Left colon (tissue), 2 donors: ENCODE results near the gene ANKRA2. TPM values are rescaled to one million over a fixed set of nuclear protein-coding genes. Genes with fewer than 3 reads are reported as not detected.
A peak's percentile ranks its signal among the peaks of the same experiment; 100 is the strongest.
"Not testable (repeated sequence)": the region's sequence is repeated elsewhere in the genome, so short reads cannot be mapped to it uniquely, and the experiment has no call there.

Experiments used
- ATAC-seq: fragments of 200-7000 bp; cut with Tn5 transposase; one replicate; pipeline ENCODE4 v1.9.1; 2020; ENCODE audit warnings: mild to moderate bottlenecking, moderate library complexity
- DNase-seq, 2 donors: peaks; one replicate each; pipeline ENCODE4 v3.0.0-alpha.2; 2020
- intact Hi-C, 2 donors: fragments of 100-400 bp; cut with DNase I in 1 of 2; cut with micrococcal nuclease in 1 of 2; formaldehyde crosslinking; loops; one replicate each; pipeline versions ENCODE4 v1.11.2 to v1.14.0; 2022; cut with DNase I, micrococcal nuclease
- total RNA-seq, 2 donors: library from RNA; stranded (reverse); fragmentation: NEBNext Ultra II Directional; extraction: Animal tissue kit (Norgen Biotek cat#: 25700); gene quantifications; one replicate each; pipeline ENCODE4 v1.2.1, GENCODE V29; 2021
- donor health status: DM: no; HTN: no; CAD: no.
- donor health status: DM: yes; HTN: yes; CAD: no.

The ANKRA2 gene
- total RNA-seq, 2 donors from 2014 or later: 19.5 to 20.7 TPM

GRCh38 chr5:73519531-73520283 lies 45.7 kb downstream of the ANKRA2 start:
- intact Hi-C loops: no loop called here
- DNase-seq (peak; percentile 49 to 60), ATAC-seq (peak; percentile 84)

- intact Hi-C loops: no loop called here
- ATAC-seq (peak; percentile 66), DNase-seq (peak; percentile 43 to 50)
Measured at GRCh38 chr5:73515232-73515631, 50.2 kb downstream of the ANKRA2 start.

- DNase-seq: no peak
- intact Hi-C loops: no loop called here
- ATAC-seq: peak; percentile 65
Measured at GRCh38 chr5:73514418-73514817, 51.0 kb downstream of the ANKRA2 start.

GRCh38 chr5:73513996-73514395 lies 51.4 kb downstream of the ANKRA2 start:
- intact Hi-C loops: no loop called here
- ATAC-seq: peak; percentile 91
- DNase-seq: peak; percentile 37 to 74

- DNase-seq, intact Hi-C loops: not testable (repeated sequence)
- peak; percentile 60 for ATAC-seq
Measured at GRCh38 chr5:73508521-73508920, 56.9 kb downstream of the ANKRA2 start.

- no peak for ATAC-seq
- no peak for DNase-seq
- intact Hi-C loops: no loop called here
Measured at GRCh38 chr5:73507062-73507461, 58.4 kb downstream of the ANKRA2 start.

GRCh38 chr5:73506459-73506955 lies 58.9 kb downstream of the ANKRA2 start:
- ATAC-seq: no peak
- no peak for DNase-seq
- intact Hi-C loops: no loop called here

Other genes with a start within 250 kb of the ANKRA2 start
- gene FOXD1, start 116.9 kb downstream of the ANKRA2 start, total RNA-seq: under 1 TPM in 1 of 2 donors, not detected in 1; 0.20 TPM
- 100 to 1,000 TPM; 522 to 537 TPM for gene BTF3, start 67.2 kb downstream of the ANKRA2 start, total RNA-seq
- gene UTP15, start 104 bp upstream of the ANKRA2 start, total RNA-seq: 10 to 100 TPM in 1 of 2 donors, 1 to 10 TPM in 1; 9.3 to 12.4 TPM
- gene ARHGEF28, start 60.6 kb upstream of the ANKRA2 start, total RNA-seq: 10 to 100 TPM in 1 of 2 donors, 1 to 10 TPM in 1; 9.5 to 13.5 TPM